Body of pancreas (tissue), 4 donors: ENCODE data around the gene GPM6B. TPM values are rescaled to one million over a fixed set of nuclear protein-coding genes. Genes with fewer than 3 reads are reported as not detected.

Source experiments
- ATAC-seq: fragments of 150-250 bp; one replicate; pipeline ENCODE4 v1.9.1; 2016
- DNase-seq, 4 donors: peaks; one replicate each; pipeline ENCODE4 v3.0.0-alpha.2; 2019
- H3K27ac ChIP-seq, 4 donors: fragments of 200-600 bp; sonication (generic); 1 replicate in 3 of 4; 2 replicates in 1 of 4; pipeline versions ENCODE4 v1.5.1 to v1.6.1; 2016 to 2019; ENCODE audit warnings: mild to moderate bottlenecking in 1 of 4, mixed read lengths in 1 of 4, moderate library complexity in 1 of 4
- H3K27me3 ChIP-seq, 2 donors: fragments of 200-600 bp; sonication (generic); one replicate each; pipeline ENCODE4 v1.6.0; 2016; ENCODE audit warnings: mild to moderate bottlenecking in 1 of 2
- H3K36me3 ChIP-seq, 2 donors: fragments of 200-600 bp; sonication (generic); replicated peaks in 1 of 2; 2 replicates each; pipeline ENCODE4 v1.5.1; 2016; ENCODE audit warnings: low read depth in 2 of 2; ENCODE audit not compliant: insufficient read depth in 1 of 2
- H3K4me1 ChIP-seq: fragments of 200-600 bp; sonication (generic); one replicate; pipeline ENCODE4 v1.6.0; 2016
- H3K4me3 ChIP-seq, 2 donors: fragments of 200-600 bp; sonication (generic); 1 replicate in 1 of 2; 2 replicates in 1 of 2; pipeline ENCODE4 v1.5.1; 2016 to 2019
- H3K9me3 ChIP-seq, 3 donors: fragments of 200-600 bp; sonication (generic); 1 replicate in 2 of 3; 2 replicates in 1 of 3; pipeline ENCODE4 v1.5.1; 2016
- POLR2A ChIP-seq, 3 donors: fragments of 450-650 bp; IDR thresholded peaks; one replicate each; pipeline ENCODE4 v1.6.1; 2016; ENCODE audit warnings: antibody characterized with exemption in 3 of 3, mild to moderate bottlenecking in 2 of 3
- WGBS, 2 donors: methylation state at CpG; one replicate each; pipeline ENCODE4 v1.1.5; 2017; 5-methylcytosine and 5-hydroxymethylcytosine counted together
- intact Hi-C: fragments of 100-400 bp; cut with DNase I; formaldehyde crosslinking; loops from one replicate; pipeline ENCODE4 v1.15.1; 2023
- total RNA-seq, 2 donors: library from RNA; depleted of rRNA; stranded (reverse); fragments of >200 nt; gene quantifications; one replicate each; pipeline ENCODE4 v1.1.0, GENCODE V29; 2016
- TF ChIP-seq, protein P1 (sequence below), 7 experiments: fragments of 450-650 bp in 4 of 7; fragments of 200-600 bp in 3 of 7; sonication (generic) in 3 of 7; IDR thresholded peaks; one replicate each; pipeline ENCODE4 v1.5.1; 2016 to 2019; ENCODE audit warnings: antibody characterized with exemption in 7 of 7

The GPM6B gene
- total RNA-seq, 2 donors from 2014 or later = under 0.01 to 2.3 TPM

DNA sequence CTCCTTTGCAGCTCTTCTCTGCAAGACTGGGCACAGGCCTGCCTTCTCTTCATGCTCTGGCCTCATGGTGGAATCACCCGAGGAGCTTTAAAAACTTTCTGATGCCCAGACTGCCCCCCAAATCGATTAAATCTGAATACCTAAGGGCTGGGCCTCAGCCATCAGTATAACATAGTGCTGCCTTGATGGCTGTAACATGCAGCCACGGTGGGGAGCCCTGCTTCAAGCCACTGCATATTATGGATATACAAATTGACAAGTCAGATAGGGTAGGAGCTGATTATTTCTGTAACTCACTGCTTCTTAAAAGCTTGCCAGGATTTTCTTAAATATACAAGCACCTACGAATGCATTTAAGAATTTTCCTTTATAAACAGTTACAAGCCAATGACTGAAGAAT, 40.5 kb downstream of the GPM6B start:
- DNase-seq = no peak
- no peaks in the 10 kb centered on the region for H3K27me3 ChIP-seq
- no peak overlapping the region for H3K27ac ChIP-seq
- H3K36me3 ChIP-seq = no peaks in the 10 kb centered on the region
- H3K4me1 ChIP-seq = no peaks in the 10 kb centered on the region
- 22 to 41% methylated on average over 1 to 2 of the region's 4 CpGs for WGBS, 2 donors
- H3K4me3 ChIP-seq = no peak overlapping the region
- no peak for TF ChIP-seq POLR2A (IDR thresholded peaks at IDR 0.05)
- TF ChIP-seq, protein P1, sequence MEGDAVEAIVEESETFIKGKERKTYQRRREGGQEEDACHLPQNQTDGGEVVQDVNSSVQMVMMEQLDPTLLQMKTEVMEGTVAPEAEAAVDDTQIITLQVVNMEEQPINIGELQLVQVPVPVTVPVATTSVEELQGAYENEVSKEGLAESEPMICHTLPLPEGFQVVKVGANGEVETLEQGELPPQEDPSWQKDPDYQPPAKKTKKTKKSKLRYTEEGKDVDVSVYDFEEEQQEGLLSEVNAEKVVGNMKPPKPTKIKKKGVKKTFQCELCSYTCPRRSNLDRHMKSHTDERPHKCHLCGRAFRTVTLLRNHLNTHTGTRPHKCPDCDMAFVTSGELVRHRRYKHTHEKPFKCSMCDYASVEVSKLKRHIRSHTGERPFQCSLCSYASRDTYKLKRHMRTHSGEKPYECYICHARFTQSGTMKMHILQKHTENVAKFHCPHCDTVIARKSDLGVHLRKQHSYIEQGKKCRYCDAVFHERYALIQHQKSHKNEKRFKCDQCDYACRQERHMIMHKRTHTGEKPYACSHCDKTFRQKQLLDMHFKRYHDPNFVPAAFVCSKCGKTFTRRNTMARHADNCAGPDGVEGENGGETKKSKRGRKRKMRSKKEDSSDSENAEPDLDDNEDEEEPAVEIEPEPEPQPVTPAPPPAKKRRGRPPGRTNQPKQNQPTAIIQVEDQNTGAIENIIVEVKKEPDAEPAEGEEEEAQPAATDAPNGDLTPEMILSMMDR (IDR thresholded peaks at IDR 0.05) = no peak
- ATAC-seq = no peak
- intact Hi-C loops = no loop called here
- no peaks in the 10 kb centered on the region for H3K9me3 ChIP-seq

DNA sequence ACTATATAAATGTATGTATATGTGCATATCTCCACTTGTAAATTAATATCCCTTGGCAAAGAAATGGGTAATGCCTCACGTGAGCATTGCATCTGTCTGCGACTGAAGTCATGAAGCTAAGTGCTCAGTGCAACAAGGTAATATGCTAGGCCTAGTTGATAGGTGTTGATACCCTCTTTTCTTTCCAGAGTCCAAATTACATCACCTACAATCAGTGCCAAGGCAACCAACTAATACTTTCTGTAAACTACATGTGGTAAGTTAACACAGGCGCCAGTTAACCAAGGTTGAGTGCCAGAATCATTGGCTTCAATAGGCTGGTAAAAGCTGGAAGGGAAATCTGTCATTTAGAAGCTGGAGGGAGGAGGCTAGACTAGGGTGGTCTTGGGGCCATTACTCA, 41.1 kb downstream of the GPM6B start:
- ATAC-seq = no peak
- no peak overlapping the region for H3K27ac ChIP-seq
- WGBS, 2 donors = 87 to 88% methylated on average over 3 of the region's 3 CpGs

DNA sequence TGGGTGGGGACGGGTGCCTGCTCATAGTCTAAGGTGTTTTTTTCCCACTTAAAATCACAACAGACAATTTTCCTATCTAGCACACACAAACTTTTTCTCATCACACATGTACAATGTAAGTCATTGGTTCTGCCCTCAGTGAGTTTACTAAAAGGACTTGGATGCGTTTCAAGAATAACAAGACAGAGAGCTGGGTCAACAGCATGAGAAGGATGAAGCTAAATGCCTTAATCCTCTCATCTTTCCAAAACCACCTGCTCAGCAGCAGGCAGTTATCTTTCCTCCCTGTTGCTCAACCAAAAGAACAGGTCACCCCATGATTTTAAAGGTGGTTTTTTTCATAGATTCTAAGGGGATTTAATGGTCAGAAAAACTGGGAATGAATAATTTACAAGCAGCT, 42.2 kb downstream of the GPM6B start:
- Histone ChIP-seq H3K4me3 (no peak overlapping the region), H3K4me1 (no peaks in the 10 kb centered on the region), H3K27me3 (no peaks in the 10 kb centered on the region), H3K27ac (no peak overlapping the region), H3K9me3 (no peaks in the 10 kb centered on the region), H3K36me3 (no peaks in the 10 kb centered on the region)
- no peak for DNase-seq
- 81 to 86% methylated on average over 2 of the region's 2 CpGs for WGBS, 2 donors
- TF ChIP-seq, protein P1 (IDR thresholded peaks at IDR 0.05) = no peak
- no peak for TF ChIP-seq POLR2A (IDR thresholded peaks at IDR 0.05)
- intact Hi-C loops = no loop called here
- no peak for ATAC-seq

More for the DNA sequence above, 41.1 kb downstream of the GPM6B start:
- Histone ChIP-seq H3K9me3 (no peaks in the 10 kb centered on the region), H3K36me3 (no peaks in the 10 kb centered on the region), H3K27me3 (no peaks in the 10 kb centered on the region), H3K4me3 (no peak overlapping the region), H3K4me1 (no peaks in the 10 kb centered on the region)
- intact Hi-C loops = no loop called here
- TF ChIP-seq POLR2A (IDR thresholded peaks at IDR 0.05) = no peak
- TF ChIP-seq, protein P1 (IDR thresholded peaks at IDR 0.05) = no peak
- no peak for DNase-seq

DNA sequence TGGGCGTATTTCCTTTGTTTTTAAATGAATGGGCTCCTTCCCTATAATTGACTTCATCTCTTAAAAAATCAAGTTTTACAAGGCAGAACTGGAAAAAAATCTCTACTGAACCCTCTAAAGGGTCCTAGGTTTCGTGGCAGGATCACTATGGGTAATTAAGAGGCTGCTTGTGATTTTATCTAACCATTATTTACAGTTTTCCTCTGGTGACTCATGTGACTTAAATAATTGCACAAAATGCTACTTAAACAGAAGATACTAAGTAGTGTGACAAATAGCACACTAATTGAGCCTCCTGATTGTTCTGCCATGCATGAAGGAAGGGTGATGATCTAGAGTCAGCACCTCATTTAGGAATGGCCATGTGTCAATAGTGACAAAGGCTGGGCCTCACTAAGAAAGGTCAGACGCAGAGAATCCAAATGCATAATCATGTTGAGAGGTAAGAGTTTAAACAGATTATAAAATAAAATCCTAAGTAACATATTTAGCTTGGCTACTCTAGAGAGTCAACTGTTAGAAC, 46.8 kb downstream of the GPM6B start:
- no peaks in the 10 kb centered on the region for H3K27me3 ChIP-seq
- no peaks in the 10 kb centered on the region for H3K36me3 ChIP-seq
- no peak overlapping the region for H3K27ac ChIP-seq
- no peaks in the 10 kb centered on the region for H3K9me3 ChIP-seq
- TF ChIP-seq, protein P1 (IDR thresholded peaks at IDR 0.05) = no peak
- no peak for TF ChIP-seq POLR2A (IDR thresholded peaks at IDR 0.05)
- WGBS, 2 donors = 87 to 91% methylated on average over 3 of the region's 3 CpGs
- no peak overlapping the region for H3K4me3 ChIP-seq
- ATAC-seq = no peak
- H3K4me1 ChIP-seq = peaks cover 7% of the 10 kb centered on the region
- no peak for DNase-seq
- intact Hi-C loops = no loop called here

DNA sequence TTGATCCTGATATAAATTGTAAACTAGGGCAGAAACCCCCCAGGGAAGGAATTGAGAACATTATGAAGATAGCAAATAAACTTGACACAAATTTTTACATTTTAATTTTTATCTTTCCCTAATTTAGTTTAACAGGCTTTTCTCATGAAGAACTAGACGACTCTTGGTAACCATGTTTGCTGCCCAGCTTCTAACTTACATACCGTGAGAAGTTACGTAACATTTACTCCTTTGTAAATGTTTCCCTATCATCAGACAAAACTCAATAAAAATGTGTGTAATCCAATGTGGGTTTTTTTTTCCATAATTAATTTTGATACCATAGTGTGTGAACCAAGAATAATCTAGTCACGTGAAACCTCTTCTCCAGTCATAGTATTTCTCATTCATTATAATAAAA, 48.0 kb downstream of the GPM6B start:
- intact Hi-C loops = loop anchor here (10.0 kb wide), 1 partner anchor 236 kb away; no protein-coding TSS in a partner anchor
- H3K27me3 ChIP-seq = no peaks in the 10 kb centered on the region
- H3K27ac ChIP-seq = no peak overlapping the region
- TF ChIP-seq, protein P1 (IDR thresholded peaks at IDR 0.05) = no peak
- no peak for TF ChIP-seq POLR2A (IDR thresholded peaks at IDR 0.05)
- H3K4me1 ChIP-seq = peaks cover 16% of the 10 kb centered on the region
- no peak overlapping the region for H3K4me3 ChIP-seq
- no peaks in the 10 kb centered on the region for H3K36me3 ChIP-seq
- DNase-seq (no peak), ATAC-seq (no peak)
- 74 to 77% methylated on average over 4 of the region's 4 CpGs for WGBS, 2 donors
- H3K9me3 ChIP-seq = no peaks in the 10 kb centered on the region
